ENCODE measurements around the gene VRK3.

GRCh38 chr19:50046649-50047503 lies 21.7 kb upstream of the VRK3 start:
- TF ChIP-seq POLR2A (IDR thresholded peaks at IDR 0.05; ENCODE audit: low read depth, low read length) (no peak), SMC3 (IDR thresholded peaks at IDR 0.05; ENCODE audit: low read depth, low read length) (peak; percentile 46), CTCF (conservative IDR thresholded peaks at IDR 0.05; ENCODE audit: low read depth, low read length) (peak; percentile 49), USF2 (IDR thresholded peaks at IDR 0.05; ENCODE audit: low read depth, low read length) (no peak), RAD21 (IDR thresholded peaks at IDR 0.05; ENCODE audit: low read length) (peak; percentile 52), RFX5 (IDR thresholded peaks at IDR 0.05; ENCODE audit: low read depth, low read length) (no peak), MAZ (IDR thresholded peaks at IDR 0.05; ENCODE audit: borderline replicate concordance, low read depth, low read length) (no peak), BHLHE40 (IDR thresholded peaks at IDR 0.05; ENCODE audit: low read depth, low read length) (no peak), FOS (IDR thresholded peaks at IDR 0.05; ENCODE audit: low read depth, low read length) (no peak), CHD1 (IDR thresholded peaks at IDR 0.05; ENCODE audit: low read depth, low read length) (no peak), RCOR1 (IDR thresholded peaks at IDR 0.05; ENCODE audit: insufficient replicate concordance, low read length) (no peak)

Data from IMR-90 (cell line).